Panc1 (cell line): ENCODE results near the gene GPR32. TPM values are rescaled to one million over a fixed set of nuclear protein-coding genes. Genes with fewer than 3 reads are reported as not detected.

Source experiments
- ATAC-seq: fragments of 200-7000 bp; cut with Tn5 transposase; 2 replicates; pipeline ENCODE4 v1.9.1; 2020; ENCODE audit warnings: mild to moderate bottlenecking, moderate library complexity
- BruUV-seq: library from RNA; stranded (reverse); fragments of 400-500 nt; replicated peaks from 2 replicates; lab custom pipeline; 2021; lab: Mats Ljungman, UMichigan
- CTCF ChIA-PET: fragments of 300-600 bp; sonication (Branson Sonifier 250); formaldehyde crosslinking; loops from one replicate; lab custom pipeline; 2022; ENCODE audit warnings: antibody characterized with exemption; lab: Charles Lee
- POLR2A ChIA-PET: fragments of 300-600 bp; sonication (Branson Sonifier 250); formaldehyde crosslinking; loops from one replicate; lab custom pipeline; 2022; ENCODE audit warnings: antibody characterized with exemption; lab: Charles Lee
- DNase-seq: peaks from one replicate; pipeline ENCODE4 v3.0.0-alpha.2; 2010; ENCODE audit warnings: low read depth, low spot score
- H3K27ac ChIP-seq: 2 replicates; pipeline ENCODE4 v1.5.1; 2011; ENCODE audit warnings: mild to moderate bottlenecking, low read length, inconsistent platforms
- H3K27me3 ChIP-seq: fragments of 200-500 bp; sonication (Bioruptor generic); 2 replicates; pipeline ENCODE4 v1.6.0; 2014; ENCODE audit warnings: low read length, inconsistent platforms; ENCODE audit not compliant: control insufficient read depth, insufficient read depth
- H3K36me3 ChIP-seq: fragments of 200-500 bp; sonication (Bioruptor generic); 2 replicates; pipeline ENCODE4 v1.5.1; 2014; ENCODE audit warnings: inconsistent platforms, mild to moderate bottlenecking, low read length, moderate library complexity; ENCODE audit not compliant: control insufficient read depth, insufficient read depth
- H3K4me1 ChIP-seq: 2 replicates; pipeline ENCODE4 v1.5.1; 2011; ENCODE audit warnings: inconsistent platforms, mild to moderate bottlenecking, low read length, moderate library complexity; ENCODE audit not compliant: control insufficient read depth, insufficient read depth
- H3K4me3 ChIP-seq, 2 experiments: 2 replicates each; pipeline ENCODE4 v1.5.1; 2011 to 2012; ENCODE audit warnings: low read depth in 2 of 2, low read length in 2 of 2, mild to moderate bottlenecking in 2 of 2, inconsistent platforms in 1 of 2, moderate library complexity in 1 of 2
- H3K9me3 ChIP-seq: fragments of 200-500 bp; sonication (Bioruptor generic); 2 replicates; pipeline ENCODE4 v1.5.1; 2014; ENCODE audit warnings: low read depth, mild to moderate bottlenecking, inconsistent platforms, low read length, moderate library complexity; ENCODE audit not compliant: control insufficient read depth, insufficient read depth
- CTCF ChIP-seq: fragments of 450-650 bp; IDR thresholded peaks from 2 replicates; pipeline ENCODE4 v1.5.1; 2017; ENCODE audit warnings: mild to moderate bottlenecking
- POLR2AphosphoS5 ChIP-seq: IDR thresholded peaks from 2 replicates; pipeline ENCODE4 v1.6.1; 2012; ENCODE audit warnings: mild to moderate bottlenecking, low read depth, low read length, moderate library complexity
- REST ChIP-seq, 2 experiments: IDR thresholded peaks; 2 replicates each; pipeline ENCODE4 v1.6.1; 2011 to 2012; ENCODE audit warnings: low read depth in 2 of 2, control low read depth in 1 of 2, low read length in 1 of 2, mild to moderate bottlenecking in 1 of 2, moderate library complexity in 1 of 2; ENCODE audit not compliant: insufficient read depth in 1 of 2
- SIN3A ChIP-seq: IDR thresholded peaks from 2 replicates; pipeline ENCODE4 v1.6.1; 2012; ENCODE audit warnings: low read depth, mild to moderate bottlenecking, low read length, moderate library complexity, borderline replicate concordance; ENCODE audit not compliant: insufficient read depth
- TCF7L2 ChIP-seq: IDR thresholded peaks from 2 replicates; pipeline ENCODE4 v1.6.1; 2011; ENCODE audit warnings: mild to moderate bottlenecking, low read depth, low read length, inconsistent platforms
- in situ Hi-C: cut with HindIII; loops from 2 replicates; pipeline ENCODE4 v1.10.0; 2016; ENCODE audit warnings: low sequenced_read_pairs, low pct_unique_long_range_greater_than_20kb
- intact Hi-C: fragments of 100-400 bp; cut with micrococcal nuclease; formaldehyde crosslinking; loops from one replicate; pipeline ENCODE4 v1.10.0; 2022; ENCODE audit not compliant: unreplicated experiment
- total RNA-seq: library from RNA; stranded (reverse); gene quantifications from one replicate; pipeline ENCODE4 v1.2.1, GENCODE V29; 2021; ENCODE audit not compliant: unreplicated experiment

Gene GPR32
- total RNA-seq, 1 experiment from 2014 or later, result not detected

- no peaks in the 10 kb centered on the region; the same call in 1 of the 2 replicates for H3K36me3 ChIP-seq
- intact Hi-C loops (no loop called here), in situ Hi-C loops (no loop called here)
- POLR2A ChIA-PET, result no interaction called here
- H3K4me3 ChIP-seq, result no peak overlapping the region
- CTCF ChIA-PET, result no interaction called here
- no TSS peak for BruUV-seq
- peaks cover 2% of the 10 kb centered on the region; the same call in 1 of the 2 replicates for H3K27me3 ChIP-seq
- no peaks in the 10 kb centered on the region for H3K4me1 ChIP-seq
- no peak for ATAC-seq
- H3K27ac ChIP-seq, result no peak overlapping the region
- DNase-seq, result no peak
- no peaks in the 10 kb centered on the region for H3K9me3 ChIP-seq
- TF ChIP-seq TCF7L2 (no peak), CTCF (no peak), POLR2AphosphoS5 (no peak), REST (IDR thresholded peaks at IDR 0.05; ENCODE audit: insufficient read depth in 1 of 2, low read depth in 2 of 2, low read length in 1 of 2) (no peak), SIN3A (no peak)
These were observed 48.7 kb upstream of the GPR32 start for GRCh38 chr19:50721441-50722137.

GRCh38 chr19:50722201-50723013 is 47.9 kb upstream of the GPR32 start:
- Histone ChIP-seq H3K4me1 (no peaks in the 10 kb centered on the region), H3K27ac (no peak overlapping the region), H3K36me3 (no peaks in the 10 kb centered on the region; the same call in 1 of the 2 replicates), H3K27me3 (peaks cover 2% of the 10 kb centered on the region; the same call in 1 of the 2 replicates), H3K9me3 (no peaks in the 10 kb centered on the region), H3K4me3 (no peak overlapping the region)
- DNase-seq (no peak), ATAC-seq (no peak)
- no peak for TF ChIP-seq REST (IDR thresholded peaks at IDR 0.05; ENCODE audit: insufficient read depth in 1 of 2, low read depth in 2 of 2, low read length in 1 of 2)
- TF ChIP-seq CTCF, result no peak
- TF ChIP-seq POLR2AphosphoS5, result no peak
- no peak for TF ChIP-seq SIN3A
- no peak for TF ChIP-seq TCF7L2
- in situ Hi-C loops (no loop called here), intact Hi-C loops (no loop called here)
- no TSS peak for BruUV-seq
- ChIA-PET POLR2A (no interaction called here), CTCF (no interaction called here)
